Uterus (tissue), 2 donors: Measurements from ENCODE around the gene UPP1.

Source experiments
- POLR2A ChIP-seq, 2 donors: fragments of 450-650 bp; IDR thresholded peaks; one replicate each; pipeline ENCODE4 v1.6.1; 2016; ENCODE audit warnings: antibody characterized with exemption in 2 of 2, mild to moderate bottlenecking in 1 of 2, moderate library complexity in 1 of 2
- TF ChIP-seq, protein P1 (sequence below), 4 experiments: fragments of 200-600 bp in 2 of 4; fragments of 450-650 bp in 2 of 4; sonication (generic) in 2 of 4; IDR thresholded peaks; one replicate each; pipeline ENCODE4 v1.5.1; 2016 to 2019; ENCODE audit warnings: antibody characterized with exemption in 4 of 4, mild to moderate bottlenecking in 2 of 4, moderate library complexity in 1 of 4

DNA sequence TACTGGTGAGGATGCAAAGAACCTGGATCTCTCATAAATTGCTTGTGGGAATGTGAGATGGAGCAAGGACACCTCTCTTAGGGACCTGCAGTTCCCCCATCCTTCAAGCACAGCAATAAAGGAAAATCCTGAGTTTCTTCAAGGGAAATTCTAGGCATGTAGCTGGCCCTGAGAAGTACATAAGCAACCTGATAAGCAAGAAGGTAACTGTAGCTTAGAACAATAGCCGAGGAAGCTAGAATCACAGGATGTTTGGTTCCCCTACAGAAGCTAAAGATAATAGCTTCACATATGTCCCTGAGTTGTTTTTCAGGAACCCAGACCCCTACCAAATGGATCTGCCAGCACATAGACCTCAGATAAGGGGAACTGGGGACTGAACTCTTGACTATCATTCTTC is 11.6 kb upstream of the UPP1 start:
- TF ChIP-seq, protein P1, sequence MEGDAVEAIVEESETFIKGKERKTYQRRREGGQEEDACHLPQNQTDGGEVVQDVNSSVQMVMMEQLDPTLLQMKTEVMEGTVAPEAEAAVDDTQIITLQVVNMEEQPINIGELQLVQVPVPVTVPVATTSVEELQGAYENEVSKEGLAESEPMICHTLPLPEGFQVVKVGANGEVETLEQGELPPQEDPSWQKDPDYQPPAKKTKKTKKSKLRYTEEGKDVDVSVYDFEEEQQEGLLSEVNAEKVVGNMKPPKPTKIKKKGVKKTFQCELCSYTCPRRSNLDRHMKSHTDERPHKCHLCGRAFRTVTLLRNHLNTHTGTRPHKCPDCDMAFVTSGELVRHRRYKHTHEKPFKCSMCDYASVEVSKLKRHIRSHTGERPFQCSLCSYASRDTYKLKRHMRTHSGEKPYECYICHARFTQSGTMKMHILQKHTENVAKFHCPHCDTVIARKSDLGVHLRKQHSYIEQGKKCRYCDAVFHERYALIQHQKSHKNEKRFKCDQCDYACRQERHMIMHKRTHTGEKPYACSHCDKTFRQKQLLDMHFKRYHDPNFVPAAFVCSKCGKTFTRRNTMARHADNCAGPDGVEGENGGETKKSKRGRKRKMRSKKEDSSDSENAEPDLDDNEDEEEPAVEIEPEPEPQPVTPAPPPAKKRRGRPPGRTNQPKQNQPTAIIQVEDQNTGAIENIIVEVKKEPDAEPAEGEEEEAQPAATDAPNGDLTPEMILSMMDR (IDR thresholded peaks at IDR 0.05), result no peak
- no peak for TF ChIP-seq POLR2A (IDR thresholded peaks at IDR 0.05)
